ENCODE measurements around the gene MARS1.
"Not testable (repeated sequence)": the region's sequence is repeated elsewhere in the genome, so short reads cannot be mapped to it uniquely, and the experiment has no call there.

- TF ChIP-seq CTCF (IDR thresholded peaks at IDR 0.05); POLR2AphosphoS5 (IDR thresholded peaks at IDR 0.05; ENCODE audit: insufficient read depth in 1 of 2, low read depth in 1 of 2): not testable (repeated sequence)
These were observed 29.9 kb downstream of the MARS1 start for GRCh38 chr12:57517718-57518117.

All from vagina (tissue), 2 donors.